Limb (tissue), 2 donors: ENCODE results near the gene PCMTD2.

ENCODE experiments used
- DNase-seq, 2 donors: peaks; one replicate each; pipeline ENCODE4 v3.0.0-alpha.2; 2016; ENCODE audit errors: extremely low spot score in 2 of 2

The PCMTD2 gene

DNA sequence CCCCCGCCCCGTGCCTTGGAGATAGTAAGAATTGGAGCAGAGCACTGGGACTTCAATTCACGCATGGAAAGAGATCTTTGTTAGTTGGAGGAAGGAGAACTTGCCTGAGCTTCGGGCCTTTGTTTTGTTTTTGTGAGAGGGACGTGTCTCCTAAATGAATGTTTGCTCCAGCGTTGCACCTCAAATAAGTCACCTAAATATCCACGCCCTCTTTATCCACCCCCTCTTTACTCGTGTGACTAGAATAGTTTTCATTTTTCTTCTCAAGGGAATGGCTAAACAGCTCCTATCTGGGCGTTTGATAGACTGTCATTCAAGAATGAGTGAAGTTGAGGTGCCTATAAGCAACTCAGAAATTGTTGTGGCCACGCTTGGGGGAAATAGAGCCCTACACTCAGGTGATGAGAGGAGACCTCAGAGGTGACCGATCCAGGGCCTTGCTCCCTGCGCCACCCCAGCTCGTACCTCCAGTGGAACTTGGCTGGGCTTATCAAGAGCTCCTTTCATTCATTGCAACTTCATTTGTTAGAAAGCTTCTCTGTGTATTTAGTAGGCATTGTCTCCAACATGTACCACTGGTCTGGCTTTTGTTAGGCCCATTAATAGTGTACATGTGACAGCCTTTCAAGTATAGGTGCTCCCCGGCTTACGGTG, 861 bp downstream of the PCMTD2 start:
- DNase-seq = no peak

DNA sequence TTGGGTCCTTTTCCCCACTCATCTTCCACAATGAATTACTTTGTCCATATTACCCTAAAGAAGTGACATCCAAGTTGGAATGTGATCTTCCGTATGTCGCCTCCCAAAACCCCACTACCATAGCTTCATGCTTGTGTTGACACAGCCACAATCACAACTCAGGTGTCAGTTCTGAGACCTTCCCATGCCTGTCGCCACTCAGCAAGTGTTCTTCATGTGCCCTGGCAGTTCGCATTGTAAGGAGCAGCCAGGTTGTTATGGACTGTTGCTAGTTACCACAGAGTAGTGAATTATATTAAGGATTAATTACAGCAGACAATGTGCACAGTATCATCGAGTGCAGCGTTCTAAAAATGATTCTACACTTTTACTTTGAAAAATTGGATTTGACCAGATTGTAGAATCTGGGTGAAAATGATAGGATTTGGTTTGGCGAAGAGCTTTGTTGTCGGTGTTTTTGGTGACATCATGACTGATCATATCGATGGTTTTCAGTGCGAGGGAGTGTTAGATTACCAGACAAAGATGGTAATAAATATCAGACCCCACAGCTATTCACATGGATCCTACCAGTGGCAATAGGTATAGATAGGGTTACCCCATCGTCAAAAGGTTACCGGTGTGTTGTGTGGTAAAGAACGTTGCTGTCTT, 1.7 kb downstream of the PCMTD2 start:
- no peak for DNase-seq

DNA sequence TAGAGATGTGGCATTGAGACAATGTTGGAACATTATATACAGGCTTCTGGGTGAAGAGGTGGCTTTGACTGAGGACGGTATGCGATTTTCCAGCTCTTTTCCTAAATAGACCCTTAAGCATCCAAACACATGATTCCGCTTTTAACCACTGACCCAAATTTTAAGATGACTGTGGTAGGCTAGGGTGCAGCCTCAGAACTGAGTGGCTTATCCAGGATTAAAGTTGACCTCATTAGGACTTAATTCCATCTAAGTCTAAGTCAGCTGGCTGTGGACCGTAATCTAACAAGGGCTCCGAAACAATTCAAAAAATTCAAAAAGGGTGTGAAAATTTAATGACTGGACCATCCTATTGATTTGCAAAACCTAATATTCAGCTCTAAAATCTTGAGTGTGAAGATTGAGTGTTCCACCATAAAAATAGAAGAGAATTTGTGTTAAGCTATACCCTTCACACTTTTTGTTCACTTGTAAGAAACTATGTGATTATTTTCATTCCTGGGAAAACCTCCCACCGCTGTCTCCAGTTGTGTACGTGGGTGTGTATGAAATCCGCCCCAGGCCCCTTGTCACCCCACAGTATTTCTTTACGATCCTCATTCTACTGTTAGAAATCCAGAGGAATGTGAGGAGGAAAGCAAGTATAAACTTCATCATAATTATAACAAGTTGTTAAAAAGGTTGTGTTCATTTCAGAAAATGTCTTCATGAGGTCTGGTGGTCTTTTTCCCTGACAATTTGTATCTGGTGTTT, 2.7 kb downstream of the PCMTD2 start:
- DNase-seq = no peak

DNA sequence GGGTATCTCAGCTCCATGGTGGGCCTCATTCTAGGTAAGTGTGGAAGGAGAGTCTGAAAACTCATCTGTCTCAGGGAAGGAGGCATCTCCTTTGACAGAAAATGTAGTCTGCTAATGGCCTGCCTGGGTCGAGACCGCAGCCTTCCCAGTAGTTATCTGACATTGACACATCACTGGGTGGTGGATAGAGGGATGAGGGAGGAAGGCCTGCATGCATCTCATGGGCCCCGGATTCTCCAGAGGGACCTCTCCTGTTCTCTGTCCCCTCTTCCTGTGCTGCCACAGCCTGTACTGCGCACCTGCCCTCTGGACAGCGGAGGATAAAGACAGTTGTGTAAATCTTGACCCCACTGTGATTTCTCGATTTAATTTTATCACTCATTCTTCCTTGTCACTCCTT, 4.7 kb downstream of the PCMTD2 start:
- DNase-seq = no peak

DNA sequence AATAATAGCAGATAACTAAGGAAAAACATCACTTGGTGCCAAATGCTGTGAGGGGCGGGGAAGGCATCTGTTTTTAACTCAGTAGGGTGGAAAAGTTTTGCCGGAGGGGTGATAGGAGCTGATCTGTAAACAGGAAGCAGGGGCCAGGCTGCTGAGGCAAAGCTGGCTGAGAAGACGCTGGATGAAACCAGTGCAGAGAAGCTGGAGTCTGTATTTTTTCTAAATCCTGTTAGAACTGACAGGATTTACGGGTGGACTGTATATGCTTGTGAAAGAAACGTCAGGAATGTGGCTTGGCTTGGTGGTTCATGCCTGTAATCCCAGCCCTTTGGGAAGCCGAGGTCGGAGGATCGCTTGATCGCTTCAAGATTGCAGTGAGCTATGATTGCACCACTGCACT, 5.6 kb downstream of the PCMTD2 start:
- peak in 1 of 2 donors; percentile 18 for DNase-seq

DNA sequence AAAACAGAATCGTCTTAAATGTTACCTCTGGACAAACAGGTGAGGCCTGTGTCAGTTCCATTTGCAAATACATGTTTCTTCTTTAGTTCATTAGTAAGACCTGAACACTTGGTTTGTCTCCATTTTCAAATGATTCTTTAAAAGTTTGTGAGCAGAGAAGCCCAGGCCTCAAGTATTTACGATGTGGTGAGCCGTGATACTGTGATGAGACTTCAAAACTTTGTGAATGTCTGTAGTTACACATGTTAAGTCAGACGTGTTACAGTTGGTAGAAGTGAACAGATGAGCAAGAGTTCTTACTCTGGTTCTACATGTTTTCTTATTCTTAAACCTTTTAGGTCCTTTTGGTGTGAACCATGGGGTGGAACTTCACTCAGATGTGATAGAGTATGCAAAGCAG, 8.5 kb downstream of the PCMTD2 start:
- DNase-seq = no peak

DNA sequence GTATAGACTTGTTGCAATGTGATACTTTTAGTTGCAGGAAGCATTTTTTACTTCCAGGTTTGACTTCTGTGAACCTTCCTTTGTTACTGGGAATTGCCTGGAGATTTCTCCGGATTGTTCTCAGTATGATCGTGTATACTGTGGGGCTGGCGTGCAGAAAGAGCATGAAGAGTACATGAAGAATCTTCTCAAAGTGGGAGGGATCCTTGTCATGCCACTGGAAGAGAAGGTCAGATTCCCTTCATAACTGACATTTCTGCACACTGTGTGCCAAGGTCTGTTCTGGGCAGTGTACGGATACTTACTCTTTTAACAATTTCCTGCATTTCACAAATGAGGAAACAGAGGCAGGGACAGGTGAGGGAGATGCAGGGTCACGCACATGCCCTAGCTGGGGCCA, 9.7 kb downstream of the PCMTD2 start:
- no peak for DNase-seq

DNA sequence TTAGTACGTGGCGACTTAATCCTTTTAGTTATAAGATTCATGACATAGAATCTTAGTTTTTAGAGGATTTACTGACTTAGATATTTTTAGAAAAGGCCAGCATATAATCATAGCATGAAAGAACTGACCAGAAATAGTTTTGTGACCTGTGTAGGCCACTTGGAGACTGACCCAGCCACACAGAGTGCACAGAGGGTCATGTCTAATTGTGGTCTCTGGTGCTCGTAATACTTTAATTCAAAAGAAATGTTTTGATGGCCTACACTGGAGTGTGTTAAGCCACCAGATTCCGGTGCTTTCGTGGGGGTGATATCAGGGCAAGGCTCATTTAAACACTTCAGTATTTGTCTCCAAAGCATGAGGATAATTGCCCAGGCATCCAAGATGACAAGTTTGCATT, 11.4 kb downstream of the PCMTD2 start:
- DNase-seq = no peak

DNA sequence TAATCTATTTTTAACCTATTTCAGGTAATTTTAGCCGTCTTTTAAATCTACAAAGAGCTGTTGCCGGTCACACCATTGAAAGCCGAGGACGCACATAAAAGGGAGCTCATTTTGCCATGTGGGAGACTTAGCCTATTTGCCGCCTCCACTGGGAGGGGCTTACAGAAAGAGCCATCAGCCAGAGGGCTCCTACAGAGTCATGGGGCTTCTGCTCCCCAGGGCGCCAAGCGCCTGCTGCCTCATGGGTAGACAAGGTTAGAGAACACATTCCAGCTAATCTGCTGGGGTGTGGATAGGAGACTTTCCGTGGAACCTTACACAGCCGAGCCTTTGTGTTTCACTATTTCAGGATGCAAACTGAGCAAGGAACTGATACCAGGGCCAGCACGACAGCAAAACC, 12.6 kb downstream of the PCMTD2 start:
- no peak for DNase-seq

DNA sequence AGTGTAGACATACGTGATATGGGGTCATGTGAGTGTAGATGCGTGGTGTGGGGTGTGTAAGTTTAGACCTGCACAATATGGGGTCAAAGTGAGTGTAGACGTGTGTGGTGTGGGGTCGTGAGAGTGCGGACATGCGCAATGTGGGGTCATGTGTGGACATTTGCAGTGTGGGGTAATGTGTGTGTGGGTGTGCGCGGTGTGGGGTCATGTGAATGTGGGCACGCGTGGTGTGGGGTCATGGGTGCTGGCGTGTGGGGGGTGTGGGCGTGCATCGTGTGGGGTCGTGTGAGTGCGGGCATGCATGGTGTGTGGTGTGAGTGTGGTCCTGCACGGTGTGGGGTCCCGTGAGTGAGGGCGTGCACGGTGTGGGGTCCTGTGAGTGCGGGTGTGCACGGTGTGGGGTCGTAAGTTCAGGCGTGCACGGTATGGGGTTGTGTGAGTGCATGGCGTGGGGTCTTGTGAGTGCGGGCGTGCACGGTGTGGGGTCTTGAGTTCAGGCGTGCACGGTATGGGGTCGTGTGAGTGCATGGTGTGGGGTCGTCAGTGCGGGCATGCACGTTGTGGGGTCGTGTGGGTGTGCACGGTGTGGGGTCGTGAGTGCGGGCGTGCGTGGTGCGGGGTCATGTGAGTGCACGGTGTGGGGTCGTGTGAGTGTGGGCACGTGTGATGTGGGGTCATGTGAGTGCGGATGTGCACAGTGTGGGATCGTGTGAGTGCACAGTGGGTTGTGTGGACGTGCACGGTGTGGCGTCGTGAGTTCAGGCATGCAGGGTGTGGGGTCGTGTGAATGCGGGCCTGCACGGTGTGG, 14.3 kb downstream of the PCMTD2 start:
- DNase-seq = no peak

DNA sequence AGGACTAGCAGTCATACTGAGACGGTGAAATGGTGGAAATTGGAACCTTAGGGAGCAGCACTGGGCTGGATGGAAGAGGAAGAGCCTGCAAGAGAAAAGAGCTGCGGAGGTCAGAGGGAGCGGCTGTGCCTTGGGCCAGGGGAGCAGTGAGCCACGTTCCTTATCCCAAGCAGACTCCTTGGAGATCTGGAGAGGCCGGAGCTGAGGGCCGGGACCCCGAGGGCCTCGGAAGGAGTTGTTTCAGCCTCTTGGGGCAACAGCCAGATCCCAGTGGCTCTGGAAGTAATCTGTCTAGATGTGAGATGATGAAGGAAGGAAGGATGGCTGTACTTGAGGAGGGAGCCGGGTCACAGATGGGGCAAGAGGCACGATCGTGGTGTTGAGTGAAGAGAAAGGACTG, 16.1 kb downstream of the PCMTD2 start:
- no peak for DNase-seq

DNA sequence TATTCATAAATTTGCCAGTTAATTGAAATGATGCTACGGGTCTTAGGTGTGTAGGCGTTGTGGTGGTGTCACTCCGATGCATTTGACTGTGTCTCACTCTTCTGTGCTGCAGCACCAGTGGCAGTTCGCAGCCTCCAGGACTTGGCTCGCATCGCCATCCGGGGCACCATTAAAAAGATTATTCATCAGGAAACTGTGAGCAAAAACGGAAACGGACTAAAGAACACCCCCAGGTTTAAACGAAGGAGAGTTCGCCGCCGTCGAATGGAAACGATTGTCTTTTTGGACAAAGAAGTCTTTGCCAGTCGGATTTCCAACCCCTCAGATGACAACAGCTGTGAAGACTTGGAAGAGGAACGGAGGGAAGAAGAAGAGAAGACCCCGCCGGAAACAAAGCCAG, 17.6 kb downstream of the PCMTD2 start:
- DNase-seq = no peak

DNA sequence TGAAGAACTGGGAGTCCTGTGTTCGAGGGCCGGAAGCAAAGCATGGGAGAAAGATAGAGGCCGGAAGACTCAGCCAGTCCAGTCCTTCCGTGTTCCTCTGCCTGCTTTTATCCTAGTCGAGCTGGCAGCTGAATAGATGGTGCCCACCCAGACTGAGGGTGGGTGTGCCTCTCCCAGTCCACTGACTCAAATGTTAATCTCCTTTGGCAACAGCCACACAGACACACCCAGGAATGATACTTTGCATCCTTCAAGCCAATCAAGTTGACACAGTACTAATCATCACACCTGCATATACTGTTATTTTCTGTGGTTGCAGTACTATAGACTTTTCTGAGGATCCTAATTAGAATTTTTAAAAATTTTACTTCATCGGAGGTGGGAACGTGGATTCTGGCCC, 21.3 kb downstream of the PCMTD2 start:
- DNase-seq = no peak

DNA sequence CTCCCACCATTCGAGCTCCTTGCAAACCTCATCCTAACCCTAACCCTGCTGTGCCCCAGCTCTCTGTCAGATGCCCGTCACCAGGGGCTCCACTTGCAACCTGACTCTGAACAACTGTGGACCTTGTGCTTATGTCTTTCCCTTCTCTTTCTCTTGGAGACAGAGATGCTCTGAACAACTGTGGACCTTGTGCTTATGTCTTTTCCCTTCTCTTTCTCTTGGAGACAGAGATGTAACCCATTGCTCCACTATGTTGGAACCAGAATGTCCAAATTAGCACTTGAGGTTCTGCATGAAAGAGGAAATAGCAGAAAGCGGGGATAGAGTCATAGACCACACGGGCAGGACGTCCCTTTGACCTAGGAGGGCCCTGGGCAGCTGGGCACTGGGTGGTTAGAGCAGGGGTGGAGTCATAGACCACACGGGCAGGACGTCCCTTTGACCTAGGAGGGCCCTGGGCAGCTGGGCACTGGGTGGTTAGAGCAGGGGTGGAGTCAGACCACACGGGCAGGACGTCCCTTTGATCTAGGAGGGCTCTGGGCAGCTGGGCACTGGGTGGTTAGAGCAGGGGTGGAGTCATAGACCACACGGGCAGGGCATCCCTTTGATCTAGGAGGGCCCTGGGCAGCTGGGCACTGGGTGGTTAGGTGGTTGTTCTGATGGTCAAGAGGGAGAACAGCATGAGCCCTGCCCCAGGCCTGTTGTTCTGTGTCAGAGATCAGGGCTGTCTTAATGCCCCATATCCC, 22.2 kb downstream of the PCMTD2 start:
- DNase-seq = no peak

DNA sequence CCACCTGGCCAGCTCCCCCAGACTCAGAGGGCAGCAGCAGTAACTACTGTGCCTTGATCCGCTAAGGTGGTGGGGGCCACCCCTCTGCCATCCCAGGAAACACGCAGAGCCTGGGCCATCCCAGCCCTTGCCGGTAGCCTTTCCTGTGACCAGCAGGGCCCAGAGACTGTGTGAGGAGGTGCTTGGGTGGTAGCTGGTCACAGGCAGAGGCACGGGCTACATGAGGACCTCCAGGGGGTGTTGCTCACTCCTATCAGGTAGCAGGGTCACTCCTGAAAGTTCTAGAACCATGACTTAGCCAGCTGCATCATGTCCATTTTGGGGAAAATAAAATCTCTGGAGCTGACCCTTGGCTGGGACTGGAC, 22.8 kb downstream of the PCMTD2 start:
- DNase-seq = no peak

DNA sequence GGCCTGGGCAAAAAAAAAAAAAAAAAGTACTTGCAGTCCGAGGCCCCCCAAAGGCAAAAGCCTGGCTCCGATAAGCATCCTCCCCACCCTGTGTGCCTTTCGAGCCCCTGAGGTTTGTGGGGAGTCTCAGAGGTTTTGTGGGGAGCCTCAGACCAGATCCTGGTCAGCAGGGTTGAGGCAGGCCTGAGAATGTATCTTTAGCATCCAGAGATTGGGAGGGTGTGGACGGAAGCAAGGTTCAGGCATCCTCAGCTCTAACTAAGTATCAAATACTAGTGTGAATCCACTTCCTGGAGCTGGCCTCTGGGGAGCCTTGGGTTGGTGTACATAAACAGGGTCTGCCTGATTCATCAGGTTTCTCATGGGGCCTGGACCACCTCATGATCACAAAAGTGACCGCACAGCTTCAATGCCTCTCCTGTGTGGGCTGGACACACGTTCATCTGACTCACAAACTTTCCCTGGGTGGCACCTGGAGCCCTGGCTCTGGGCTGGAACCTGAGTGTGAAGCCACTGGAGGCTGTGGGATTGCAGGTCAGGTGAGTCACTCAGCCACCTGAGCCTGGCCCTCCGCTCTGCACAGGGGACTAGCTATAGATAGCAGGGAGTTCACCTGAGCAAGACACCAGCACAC, 24.4 kb downstream of the PCMTD2 start:
- no peak for DNase-seq

DNA sequence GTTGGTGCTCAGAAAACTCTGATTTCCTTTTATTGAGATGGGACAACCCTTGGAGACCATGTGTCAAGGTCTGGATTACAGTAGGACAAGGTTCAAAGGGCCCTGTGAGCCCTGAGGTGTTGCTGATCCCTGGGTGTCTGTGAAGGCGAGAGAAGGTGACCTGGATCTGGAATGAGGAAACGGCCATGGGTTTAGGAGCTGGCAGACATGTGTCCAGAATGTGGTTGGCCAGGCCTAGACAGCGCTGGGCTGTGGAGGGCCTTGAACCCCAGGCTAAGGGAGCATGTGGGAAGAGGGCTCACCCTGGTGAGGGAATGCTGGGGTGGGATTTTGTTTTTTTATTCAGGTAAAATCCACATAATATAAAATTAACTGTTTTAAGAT, 24.9 kb downstream of the PCMTD2 start:
- DNase-seq = no peak

DNA sequence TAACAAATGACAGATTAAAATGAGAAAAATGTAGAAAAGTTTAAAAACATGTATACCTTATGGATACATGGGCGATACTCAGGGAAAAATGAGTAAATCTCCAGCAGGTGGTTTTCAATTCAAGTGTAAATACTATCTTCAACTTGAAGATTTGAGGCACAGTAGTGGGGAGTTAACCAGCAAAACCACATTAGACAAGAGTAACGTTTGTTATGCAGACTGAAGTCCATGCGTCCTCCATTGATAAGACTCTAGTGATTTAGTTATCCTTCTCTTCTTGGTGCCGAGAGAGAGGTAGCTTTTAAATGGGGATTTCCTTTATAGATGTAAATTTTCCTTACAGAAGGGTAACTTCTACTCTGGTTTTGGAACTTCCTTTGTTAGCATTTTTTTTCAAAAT, 28.1 kb downstream of the PCMTD2 start:
- no peak for DNase-seq

DNA sequence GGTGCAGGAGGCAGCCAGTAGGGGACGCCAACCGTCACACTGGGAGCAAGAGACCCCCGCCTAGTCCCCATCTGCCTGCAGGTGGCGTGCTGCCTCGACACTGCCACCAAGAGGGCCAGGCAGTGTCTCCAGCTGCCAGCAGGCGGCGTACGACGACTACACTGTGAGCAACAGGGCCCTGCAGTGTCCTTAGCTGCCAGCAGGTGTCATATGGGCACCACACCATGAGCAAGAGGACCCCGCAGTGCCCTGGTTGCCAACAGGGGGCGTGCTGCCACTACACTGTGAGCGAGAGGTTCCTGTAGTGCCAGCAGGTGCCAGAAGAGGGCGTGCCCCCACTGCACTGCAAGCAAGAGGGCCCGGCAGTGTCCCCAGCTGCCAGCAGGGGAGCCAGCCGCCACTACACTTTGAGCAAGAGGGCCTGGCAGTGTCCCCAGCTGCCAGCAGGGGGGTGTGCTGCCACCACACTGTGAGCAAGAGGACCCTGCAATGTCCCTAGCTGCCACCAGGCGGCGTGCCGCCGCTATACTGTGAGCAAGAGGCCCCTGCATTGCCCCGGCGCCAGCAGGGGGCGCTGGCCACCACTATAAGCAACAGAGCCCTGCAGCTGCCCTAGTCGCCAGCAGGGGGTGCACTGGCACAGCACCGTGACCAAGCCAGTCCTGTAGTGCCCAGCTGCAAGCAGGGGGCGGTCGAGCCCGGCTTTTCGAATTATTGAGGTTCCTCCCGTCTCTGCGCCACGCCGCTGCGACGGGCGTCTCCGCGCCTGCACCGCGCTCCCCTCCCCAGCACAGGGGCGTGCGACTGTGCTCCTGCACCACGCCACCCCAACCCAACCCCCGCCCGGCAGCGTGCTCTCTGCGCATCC, 30.3 kb downstream of the PCMTD2 start:
- DNase-seq = peak in 1 of 2 donors; percentile 49
